Nucleus accumbens (tissue), 56 donors: ENCODE results near the gene TMEM107.
"Not testable (repeated sequence)": the region's sequence is repeated elsewhere in the genome, so short reads cannot be mapped to it uniquely, and the experiment has no call there.

ENCODE experiments used
- DNase-seq, 56 donors: peaks; one replicate each; lab custom pipeline; 2025; lab: John Stamatoyannopoulos, UW

TMEM107 gene

GRCh38 chr17:8190506-8190905 lies 14.3 kb upstream of the TMEM107 start:
- DNase-seq: no peak

GRCh38 chr17:8189711-8190477 lies 13.7 kb upstream of the TMEM107 start, which contains the start of gene BORCS6:
Gene BORCS6 (minus strand): TSS chr17:8190180. CDS start chr17:8190140, 40 bp downstream.
- peak; percentile 75 to 100 (median 98) for DNase-seq

DNA sequence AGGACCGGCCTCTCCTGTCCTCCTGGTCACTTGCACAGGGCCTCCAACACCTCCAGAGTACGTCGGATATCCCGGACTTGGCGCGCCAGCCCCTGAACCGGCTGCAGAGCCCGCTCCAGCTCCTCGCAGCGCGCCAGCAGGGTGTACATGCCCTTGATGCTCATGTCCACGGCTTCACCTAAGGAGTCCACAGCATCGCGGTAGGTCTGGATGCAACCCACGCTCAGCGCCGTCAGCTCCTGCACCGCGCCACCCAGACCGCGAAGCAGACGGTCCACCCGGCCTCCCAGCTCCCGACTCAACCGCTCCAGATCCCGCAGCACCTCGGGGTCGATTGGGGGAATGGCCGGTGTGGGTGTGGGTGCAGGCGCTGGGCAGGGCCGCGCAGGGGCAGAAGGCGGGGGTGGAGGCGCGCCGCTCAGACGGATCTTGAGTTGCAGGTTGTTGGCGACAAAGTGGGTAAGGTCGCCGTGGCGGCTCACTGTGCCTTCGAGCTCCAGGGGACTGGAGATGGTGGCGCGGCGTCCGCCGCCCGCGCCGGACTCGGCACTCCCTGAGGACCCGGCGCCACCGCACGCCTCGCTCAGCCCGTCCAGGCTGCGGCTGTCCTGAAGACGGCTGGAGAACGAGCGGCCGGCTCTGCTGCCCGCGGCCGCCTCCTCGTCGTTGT lies 13.0 kb upstream of the TMEM107 start:
- peak in 10 of 56 donors; percentile 6 to 43 (median 22) for DNase-seq

- peak in 6 of 56 donors; percentile 14 to 37 (median 26) for DNase-seq
Observed at GRCh38 chr17:8188263-8188839, 12.2 kb upstream of the TMEM107 start.

- DNase-seq: peak in 54 of 56 donors; percentile 13 to 93 (median 79)
Observed at GRCh38 chr17:8187517-8188262, 11.5 kb upstream of the TMEM107 start.

DNA sequence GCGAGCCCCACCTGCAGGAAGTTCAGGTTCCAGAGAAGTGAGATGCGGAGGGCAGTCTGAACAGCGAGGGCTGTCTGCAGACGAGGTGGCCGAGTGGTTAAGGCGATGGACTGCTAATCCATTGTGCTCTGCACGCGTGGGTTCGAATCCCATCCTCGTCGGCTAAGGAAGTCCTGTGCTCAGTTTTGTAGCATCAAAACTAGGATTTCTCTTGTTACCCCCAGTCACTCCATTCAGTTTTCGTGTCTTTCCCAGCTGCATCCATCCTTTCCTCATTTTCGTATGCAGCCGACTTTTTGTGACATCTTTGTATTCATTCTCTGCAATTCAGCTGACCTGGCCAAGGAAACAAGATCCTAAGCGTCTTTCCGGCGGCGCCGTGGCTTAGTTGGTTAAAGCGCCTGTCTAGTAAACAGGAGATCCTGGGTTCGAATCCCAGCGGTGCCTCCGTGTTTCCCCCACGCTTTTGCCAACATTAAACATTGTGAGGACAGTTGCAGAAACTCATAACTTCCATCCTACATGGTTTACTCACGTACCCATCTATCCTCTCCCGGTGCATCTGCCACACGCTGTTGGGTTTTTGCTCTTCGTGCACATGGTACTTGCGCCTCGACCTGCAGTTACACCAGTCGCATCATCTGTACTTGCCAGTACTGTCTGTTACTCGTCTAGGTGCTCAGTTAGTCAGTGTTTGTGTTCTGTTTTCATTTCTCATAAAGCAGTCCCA lies 10.8 kb upstream of the TMEM107 start:
- peak; percentile 35 to 95 (median 88) for DNase-seq

- DNase-seq: no peak
Observed at GRCh38 chr17:8186446-8186786, 10.2 kb upstream of the TMEM107 start.

- DNase-seq: peak in 54 of 56 donors; percentile 52 to 93 (median 78)
Observed at GRCh38 chr17:8185582-8186445, 9.6 kb upstream of the TMEM107 start.

GRCh38 chr17:8176998-8177731 lies 985 bp upstream of the TMEM107 start:
- DNase-seq: no peak

GRCh38 chr17:8175795-8176196 lies 384 bp downstream of the TMEM107 start:
- DNase-seq: peak in 6 of 56 donors; percentile 46 to 59 (median 58)

DNA sequence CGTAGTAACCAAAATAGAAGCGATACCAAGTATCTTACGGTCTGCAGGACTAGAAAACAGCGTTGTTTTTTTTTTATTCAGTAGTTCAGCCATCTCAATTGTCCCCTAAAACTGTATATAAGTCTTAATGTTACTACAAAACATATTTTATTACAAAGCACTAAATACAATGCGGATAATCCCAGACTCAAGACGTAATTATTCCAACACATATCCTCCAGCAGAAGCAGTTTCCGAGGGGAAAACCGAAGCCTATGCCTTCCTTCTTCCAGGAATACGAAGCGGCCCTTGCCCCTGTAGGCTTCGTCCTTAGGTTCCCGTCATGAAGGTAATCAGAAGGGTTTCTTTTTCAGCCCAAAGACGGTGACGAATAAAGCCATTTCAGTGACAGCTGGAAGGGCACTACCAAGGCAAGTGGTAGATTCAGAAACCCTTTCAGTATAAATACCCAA lies 2.3 kb downstream of the TMEM107 start:
- DNase-seq: peak in 2 of 56 donors; percentile 3 to 39

GRCh38 chr17:8173056-8173870 lies 2.9 kb downstream of the TMEM107 start:
- peak in 55 of 56 donors; percentile 27 to 95 (median 78) for DNase-seq

DNA sequence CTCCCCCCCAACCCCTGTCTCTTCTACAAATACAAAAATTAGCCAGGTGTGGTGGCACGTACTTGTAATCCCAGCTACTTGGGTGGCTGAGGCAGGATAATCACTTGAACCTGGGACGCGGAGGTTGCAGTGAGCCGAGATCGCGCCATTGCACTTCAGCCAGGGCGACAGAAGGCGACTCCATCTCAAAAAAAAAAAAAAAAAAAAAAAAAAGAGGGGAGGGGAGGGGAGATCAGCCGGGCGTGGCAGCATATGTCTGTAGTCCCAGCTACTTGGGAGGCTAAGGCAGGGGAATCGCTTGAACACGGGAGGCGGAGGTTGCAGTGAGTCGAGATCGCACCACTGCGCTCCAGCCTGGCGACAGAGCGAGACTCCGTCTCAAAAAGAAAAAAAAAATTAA lies 6.0 kb downstream of the TMEM107 start:
- not testable (repeated sequence) for DNase-seq

DNA sequence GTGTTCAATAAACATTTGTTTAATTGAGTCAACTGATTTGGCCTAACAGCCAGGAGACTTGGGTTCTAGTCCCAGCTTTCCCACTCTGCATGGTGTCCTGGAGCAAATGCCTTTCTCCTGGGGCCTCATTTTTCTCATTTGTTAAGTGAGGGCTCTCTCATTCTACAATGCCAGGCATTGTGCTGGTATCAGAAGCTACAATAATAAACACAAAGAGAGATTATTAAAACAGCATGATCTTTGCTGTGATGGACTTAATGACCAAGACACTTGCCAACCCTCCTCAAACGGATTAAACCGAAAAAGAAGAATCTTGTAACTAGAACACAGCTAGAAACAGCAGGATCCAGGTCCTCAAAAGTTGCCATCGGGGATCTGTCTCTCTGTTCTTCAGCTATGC lies 8.7 kb downstream of the TMEM107 start:
- no peak for DNase-seq

DNA sequence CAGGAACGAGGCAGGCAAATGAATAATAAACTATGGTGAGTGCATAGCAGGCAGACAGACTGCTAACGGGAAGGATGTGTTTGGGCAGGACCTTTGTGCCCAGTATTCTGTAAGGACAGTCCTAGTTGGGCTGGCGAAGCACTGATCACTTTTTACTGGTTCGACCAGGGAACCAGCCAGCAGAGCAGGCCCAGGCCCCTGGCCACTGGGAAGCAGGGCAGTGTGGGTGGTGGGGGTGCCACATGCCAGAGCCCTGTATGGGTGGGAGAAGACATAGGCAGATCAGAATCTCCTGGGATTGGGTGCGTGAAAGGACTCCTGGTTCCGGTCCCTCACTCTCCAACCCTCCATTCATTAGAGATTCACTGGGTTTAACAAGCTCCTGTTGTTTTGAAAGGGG lies 9.4 kb downstream of the TMEM107 start:
- DNase-seq: no peak

DNA sequence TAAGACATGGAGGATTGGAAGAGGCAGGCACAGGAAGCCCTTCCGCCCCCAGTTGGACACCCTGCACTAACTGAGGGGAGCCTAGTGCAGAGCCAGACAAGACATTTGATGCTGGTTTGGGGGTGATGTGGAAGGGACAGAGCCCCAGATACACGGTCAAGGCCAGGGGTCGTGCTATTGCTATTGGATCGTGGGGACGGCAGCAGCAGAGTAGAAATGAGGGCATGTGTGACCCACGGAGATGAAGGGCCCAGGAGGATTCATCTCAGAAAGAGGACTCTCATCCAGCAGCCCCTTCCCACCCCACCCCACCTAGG lies 11.4 kb downstream of the TMEM107 start:
- DNase-seq: no peak

GRCh38 chr17:8163978-8164814 lies 12.0 kb downstream of the TMEM107 start:
- peak in 49 of 56 donors; percentile 6 to 87 (median 55) for DNase-seq
